Colonic mucosa (tissue), 2 donors: ENCODE measurements around the gene GPR37. TPM values are rescaled to one million over a fixed set of nuclear protein-coding genes. Genes with fewer than 3 reads are reported as not detected.

Experiments used
- total RNA-seq, 2 donors: library from RNA; stranded (reverse); fragmentation: NEBNext Ultra II Directional in 1 of 2; extraction: Animal tissue kit (Norgen Biotek cat#: 25700) in 1 of 2; gene quantifications; one replicate each; pipeline ENCODE4 v1.2.1, GENCODE V29; 2021
- donor health status: DM: no; HTN: no; CAD: no.
- donor health status: DM: no; HTN: no; CAD: no.

Gene GPR37
- total RNA-seq, 2 donors from 2014 or later = 0.64 to 1.5 TPM

Other genes starting within 250 kb of the GPR37 start
- 10 to 100 TPM in 1 of 2 donors, 1 to 10 TPM in 1; 9.3 to 12.0 TPM for gene POT1, start 164.0 kb upstream of the GPR37 start, total RNA-seq